ENCODE measurements around the gene ZNF835.

The ZNF835 gene

DNA sequence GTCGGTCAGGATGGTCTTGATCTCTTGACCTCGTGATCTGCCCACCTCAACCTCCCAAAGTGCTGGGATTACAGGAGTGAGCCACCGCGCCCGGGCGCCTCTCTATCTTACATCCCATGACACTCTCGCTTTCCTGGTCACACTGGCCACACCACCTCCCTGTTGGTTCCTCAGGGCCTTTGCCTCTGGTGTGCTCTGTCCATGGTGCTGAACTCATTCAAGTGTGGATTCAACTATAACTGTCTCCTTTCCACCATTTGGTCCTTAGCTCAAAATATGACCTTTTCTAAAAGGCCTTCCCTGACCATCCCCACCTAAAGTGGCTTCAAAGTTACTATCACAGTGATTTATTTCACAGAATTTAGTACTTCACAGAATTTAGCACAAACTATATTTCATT lies 32.3 kb downstream of the ZNF835 start:
- in situ Hi-C loops (cut with HindIII; ENCODE audit: low pct_ligation_motif_present, low sequenced_read_pairs) = no loop called here
- Histone ChIP-seq H3K4me3 (ENCODE audit: low read depth, low read length) (no peak overlapping the region), H3K27ac (no peak overlapping the region), H3K36me3 (replicated peaks) (no peaks in the 10 kb centered on the region), H3K27me3 (replicated peaks) (no peaks in the 10 kb centered on the region)
- TF ChIP-seq, protein P1, sequence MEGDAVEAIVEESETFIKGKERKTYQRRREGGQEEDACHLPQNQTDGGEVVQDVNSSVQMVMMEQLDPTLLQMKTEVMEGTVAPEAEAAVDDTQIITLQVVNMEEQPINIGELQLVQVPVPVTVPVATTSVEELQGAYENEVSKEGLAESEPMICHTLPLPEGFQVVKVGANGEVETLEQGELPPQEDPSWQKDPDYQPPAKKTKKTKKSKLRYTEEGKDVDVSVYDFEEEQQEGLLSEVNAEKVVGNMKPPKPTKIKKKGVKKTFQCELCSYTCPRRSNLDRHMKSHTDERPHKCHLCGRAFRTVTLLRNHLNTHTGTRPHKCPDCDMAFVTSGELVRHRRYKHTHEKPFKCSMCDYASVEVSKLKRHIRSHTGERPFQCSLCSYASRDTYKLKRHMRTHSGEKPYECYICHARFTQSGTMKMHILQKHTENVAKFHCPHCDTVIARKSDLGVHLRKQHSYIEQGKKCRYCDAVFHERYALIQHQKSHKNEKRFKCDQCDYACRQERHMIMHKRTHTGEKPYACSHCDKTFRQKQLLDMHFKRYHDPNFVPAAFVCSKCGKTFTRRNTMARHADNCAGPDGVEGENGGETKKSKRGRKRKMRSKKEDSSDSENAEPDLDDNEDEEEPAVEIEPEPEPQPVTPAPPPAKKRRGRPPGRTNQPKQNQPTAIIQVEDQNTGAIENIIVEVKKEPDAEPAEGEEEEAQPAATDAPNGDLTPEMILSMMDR (IDR thresholded peaks at IDR 0.05; ENCODE audit: low read depth, low read length, missing control alignments) = no peak
- no peak for DNase-seq

DNA sequence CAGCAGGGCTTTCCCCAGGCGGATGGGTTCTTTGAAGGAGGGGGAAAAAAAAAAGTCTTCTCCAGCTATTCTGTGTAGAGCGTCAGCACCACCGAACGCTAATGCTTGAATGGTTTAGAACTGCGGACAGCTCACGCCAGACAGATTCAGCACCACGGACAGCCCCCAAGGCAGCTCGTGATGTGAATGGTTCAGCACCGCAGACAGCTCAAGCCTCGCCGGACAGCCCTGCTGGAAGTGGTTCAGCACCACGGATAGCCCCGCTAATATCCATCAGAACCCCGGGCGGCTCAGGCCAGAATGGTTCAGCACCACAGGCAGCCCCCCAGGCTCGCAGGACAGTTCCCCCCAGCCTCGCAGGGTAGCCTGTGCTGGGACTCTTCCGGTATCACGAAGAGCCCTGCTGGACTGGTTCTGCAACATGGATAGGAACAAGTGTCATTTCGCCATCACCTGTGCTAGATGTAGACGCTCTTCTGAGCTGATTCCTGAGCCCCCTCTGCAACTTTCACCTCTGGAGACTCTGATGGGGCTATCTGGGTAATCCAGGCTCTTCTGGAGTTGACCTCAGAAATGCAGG lies 33.5 kb downstream of the ZNF835 start:
- Histone ChIP-seq H3K4me3 (ENCODE audit: low read depth, low read length) (no peak overlapping the region), H3K27me3 (replicated peaks) (no peaks in the 10 kb centered on the region), H3K36me3 (replicated peaks) (no peaks in the 10 kb centered on the region), H3K27ac (no peak overlapping the region)
- TF ChIP-seq, protein P1 (IDR thresholded peaks at IDR 0.05; ENCODE audit: low read depth, low read length, missing control alignments) = no peak
- in situ Hi-C loops (cut with HindIII; ENCODE audit: low pct_ligation_motif_present, low sequenced_read_pairs) = no loop called here
- DNase-seq = peak; percentile 83

DNA sequence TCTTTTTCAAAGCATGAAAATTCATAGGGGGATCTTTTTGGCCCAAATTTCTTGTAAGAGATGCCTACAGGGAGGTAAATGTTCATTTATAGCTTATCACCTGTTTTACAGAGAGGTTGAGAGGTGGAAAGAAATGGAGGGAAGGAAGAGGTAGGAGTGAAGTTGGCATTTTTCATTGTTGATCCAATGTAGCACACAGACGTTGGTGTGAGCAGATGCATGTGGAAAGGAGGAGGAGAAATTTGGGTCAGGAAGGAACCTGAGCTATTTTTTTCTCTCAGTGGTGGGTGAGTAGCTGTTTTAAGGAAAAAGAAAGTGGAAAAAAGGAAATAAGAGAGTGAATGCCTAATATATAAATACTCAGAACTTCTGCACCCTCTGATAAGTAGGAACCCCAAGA lies 38.5 kb downstream of the ZNF835 start:
- DNase-seq = no peak
- in situ Hi-C loops (cut with HindIII; ENCODE audit: low pct_ligation_motif_present, low sequenced_read_pairs) = no loop called here
- H3K27ac ChIP-seq = no peak overlapping the region
- TF ChIP-seq, protein P1 (IDR thresholded peaks at IDR 0.05; ENCODE audit: low read depth, low read length, missing control alignments) = no peak
- H3K36me3 ChIP-seq (replicated peaks) = no peaks in the 10 kb centered on the region
- H3K27me3 ChIP-seq (replicated peaks) = no peaks in the 10 kb centered on the region
- no peak overlapping the region for H3K4me3 ChIP-seq (ENCODE audit: low read depth, low read length)

DNA sequence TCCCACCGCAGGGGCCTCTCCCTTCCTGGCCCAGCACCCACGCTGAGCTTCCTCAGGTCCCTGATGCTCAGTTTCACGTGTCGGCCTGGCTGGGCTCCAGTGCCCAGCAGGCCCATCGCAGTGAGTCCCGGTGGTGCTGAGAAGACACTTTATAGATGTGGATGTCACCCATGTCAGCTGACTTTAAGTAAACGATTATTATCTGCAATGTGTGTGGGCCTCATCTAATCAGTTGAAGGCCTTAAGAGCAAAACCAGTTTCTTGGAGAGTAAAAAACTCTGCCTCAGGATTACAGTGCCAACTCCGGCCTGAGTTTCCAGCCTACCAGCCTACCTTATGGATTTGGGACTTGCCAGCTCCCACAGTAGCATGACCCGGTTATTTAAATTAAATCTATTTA lies 45.8 kb downstream of the ZNF835 start:
- DNase-seq = no peak
- TF ChIP-seq, protein P1 (IDR thresholded peaks at IDR 0.05; ENCODE audit: low read depth, low read length, missing control alignments) = no peak
- H3K27me3 ChIP-seq (replicated peaks) = no peaks in the 10 kb centered on the region
- in situ Hi-C loops (cut with HindIII; ENCODE audit: low pct_ligation_motif_present, low sequenced_read_pairs) = no loop called here
- H3K36me3 ChIP-seq (replicated peaks) = peaks cover 14% of the 10 kb centered on the region
- no peak overlapping the region for H3K4me3 ChIP-seq (ENCODE audit: low read depth, low read length)
- no peak overlapping the region for H3K27ac ChIP-seq

DNA sequence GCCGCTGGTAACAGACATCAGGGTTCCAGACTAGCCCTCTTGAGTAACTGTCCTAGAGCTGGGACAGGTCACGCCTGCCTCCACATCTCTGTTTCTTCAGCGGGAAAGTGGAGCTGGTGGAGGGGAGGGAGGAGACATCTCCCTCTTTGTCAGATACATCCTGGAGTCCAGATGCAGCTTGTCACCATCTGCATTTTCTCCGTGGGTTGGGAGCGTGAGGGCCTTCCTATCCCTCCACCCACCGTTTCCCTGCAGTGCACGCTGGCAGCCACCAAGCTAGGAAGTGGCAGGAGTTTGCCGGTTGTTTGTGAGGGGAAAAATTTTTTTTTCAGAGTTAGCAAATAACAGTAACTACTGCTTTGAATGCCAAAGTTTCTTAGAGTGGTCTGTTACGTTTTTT lies 48.6 kb downstream of the ZNF835 start:
- H3K27ac ChIP-seq = no peak overlapping the region
- TF ChIP-seq, protein P1 (IDR thresholded peaks at IDR 0.05; ENCODE audit: low read depth, low read length, missing control alignments) = no peak
- no peak for DNase-seq
- H3K36me3 ChIP-seq (replicated peaks) = peaks cover 15% of the 10 kb centered on the region
- H3K27me3 ChIP-seq (replicated peaks) = no peaks in the 10 kb centered on the region
- no peak overlapping the region for H3K4me3 ChIP-seq (ENCODE audit: low read depth, low read length)
- in situ Hi-C loops (cut with HindIII; ENCODE audit: low pct_ligation_motif_present, low sequenced_read_pairs) = no loop called here

DNA sequence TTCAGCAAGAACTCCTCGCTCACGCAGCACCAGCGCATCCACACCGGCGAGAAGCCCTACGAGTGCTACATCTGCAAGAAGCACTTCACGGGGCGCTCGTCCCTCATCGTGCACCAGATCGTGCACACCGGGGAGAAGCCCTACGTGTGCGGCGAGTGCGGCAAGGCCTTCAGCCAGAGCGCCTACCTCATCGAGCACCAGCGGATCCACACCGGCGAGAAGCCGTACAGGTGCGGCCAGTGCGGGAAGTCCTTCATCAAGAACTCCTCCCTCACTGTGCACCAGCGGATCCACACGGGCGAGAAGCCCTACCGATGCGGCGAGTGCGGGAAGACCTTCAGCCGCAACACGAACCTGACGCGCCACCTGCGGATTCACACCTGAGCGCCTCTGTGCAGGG lies 49.2 kb downstream of the ZNF835 start:
- in situ Hi-C loops (cut with HindIII; ENCODE audit: low pct_ligation_motif_present, low sequenced_read_pairs) = no loop called here
- Histone ChIP-seq H3K27me3 (replicated peaks) (no peaks in the 10 kb centered on the region), H3K27ac (no peak overlapping the region), H3K4me3 (ENCODE audit: low read depth, low read length) (no peak overlapping the region), H3K36me3 (replicated peaks) (peaks cover 17% of the 10 kb centered on the region)
- TF ChIP-seq, protein P1 (IDR thresholded peaks at IDR 0.05; ENCODE audit: low read depth, low read length, missing control alignments) = no peak
- no peak for DNase-seq
